ENCODE measurements around the gene NOL3. TPM values are rescaled to one million over a fixed set of nuclear protein-coding genes. Genes with fewer than 3 reads are reported as not detected.

Gene NOL3
- total and polyA plus RNA-seq, 7 experiments from 2014 or later = 0.89 to 66.0 (median 1.8) TPM; not detected in 2

DNA sequence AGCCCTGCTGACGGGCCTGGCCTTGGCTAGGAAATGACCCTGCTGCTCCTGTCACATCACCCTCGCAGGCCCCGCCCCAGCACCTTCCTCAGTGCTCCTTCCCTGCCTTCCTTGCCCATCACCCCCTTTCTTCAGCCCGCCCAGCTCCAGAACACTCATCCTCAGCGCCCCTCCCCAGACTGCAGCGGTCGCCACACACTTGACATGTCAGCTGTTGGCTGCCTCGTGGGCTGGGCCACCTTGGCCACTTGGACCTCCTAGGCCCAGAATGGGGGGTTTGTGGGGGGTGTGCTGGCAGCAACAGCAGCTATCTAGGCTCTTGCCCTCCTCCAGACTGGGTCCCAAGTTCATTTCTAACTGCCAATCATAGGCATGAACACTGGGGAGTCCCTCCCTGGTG lies 39.2 kb downstream of the NOL3 start:
- no peak overlapping the region for H3K27ac ChIP-seq (ENCODE audit: low read depth, low read length)
- DNase-seq = no peak
- intact Hi-C loops (cut with micrococcal nuclease) = no loop called here
- no peaks in the 10 kb centered on the region for H3K4me1 ChIP-seq (ENCODE audit: control insufficient read depth in 2 of 2, insufficient read depth in 2 of 2, low read length in 2 of 2)
- ChIA-PET POLR2A (interaction anchor here (0.6 to 2.0 kb wide), 4 partner anchors 12 to 183 kb away, joined by 3 to 5 read pairs (median 4); no protein-coding TSS in a partner anchor), CTCF (no interaction called here)
- no peak for ATAC-seq
- H3K36me3 ChIP-seq (ENCODE audit: control insufficient read depth in 2 of 3, insufficient read depth in 3 of 3, low read length in 3 of 3) = peaks cover 0 to 3% (median 0%) of the 10 kb centered on the region in 3 experiments
- H3K27me3 ChIP-seq (ENCODE audit: control insufficient read depth in 2 of 2, insufficient read depth in 2 of 2, low read length in 2 of 2) = no peaks in the 10 kb centered on the region
- peak overlapping the region in 1 of 9 donors; percentile 48 for H3K27ac Mint-ChIP-seq
- no peaks in the 10 kb centered on the region for H3K9me3 ChIP-seq (ENCODE audit: control insufficient read depth in 2 of 3, low read length in 3 of 3)
- H3K4me3 Mint-ChIP-seq = no peak overlapping the region
- H3K36me3 Mint-ChIP-seq = peaks cover 0 to 4% (median 0%) of the 10 kb centered on the region in 5 donors
- no peaks in the 10 kb centered on the region for H3K27me3 Mint-ChIP-seq
- peaks cover 0 to 5% (median 0%) of the 10 kb centered on the region in 7 donors for H3K4me1 Mint-ChIP-seq
- peaks cover 0 to 1% (median 0%) of the 10 kb centered on the region in 11 donors for H3K9me3 Mint-ChIP-seq
- H3K4me3 ChIP-seq (ENCODE audit: low read length) = no peak overlapping the region

DNA sequence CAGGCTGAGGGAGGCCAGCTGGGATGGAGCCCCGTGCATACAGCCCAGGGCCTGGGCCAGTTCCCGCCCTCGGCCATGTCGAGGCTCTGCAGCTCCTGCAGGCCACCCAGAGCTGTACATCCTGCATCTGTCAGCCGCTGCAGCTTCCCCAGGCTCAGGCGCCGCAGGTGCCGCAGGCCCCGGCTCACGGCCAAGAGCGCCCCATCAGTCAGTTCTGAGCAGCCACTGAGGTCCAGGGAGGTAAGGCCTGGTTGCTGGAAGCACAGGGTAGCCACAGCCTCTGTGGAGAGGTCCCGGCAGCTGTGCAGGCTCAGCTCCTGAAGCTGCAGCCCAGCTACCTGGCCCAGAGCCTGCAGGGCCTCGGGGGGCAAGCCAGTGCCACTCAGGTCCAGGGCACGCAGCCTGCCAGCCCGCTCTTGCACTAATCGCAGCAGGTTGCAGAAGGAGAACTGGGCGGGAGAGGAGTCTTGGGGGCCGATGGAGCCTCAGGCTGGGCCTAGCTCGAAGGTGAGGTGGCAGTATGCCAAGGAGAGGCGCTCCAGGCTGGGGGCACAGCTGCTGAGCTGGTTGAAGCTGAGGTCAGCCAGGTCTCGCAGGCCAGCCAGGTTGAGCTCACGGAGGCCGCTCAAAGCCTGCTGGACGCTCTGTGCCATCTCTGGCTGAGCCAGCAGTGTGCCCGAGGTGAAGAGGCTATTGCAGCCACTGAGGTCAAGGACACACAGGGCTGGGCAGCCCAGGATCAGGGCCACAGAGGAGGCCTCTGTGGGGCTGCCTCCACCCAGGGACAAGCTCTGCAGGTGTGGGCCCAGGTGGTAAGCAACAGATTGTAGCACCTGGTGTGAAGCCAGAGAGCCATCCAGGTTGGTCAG lies 40.0 kb downstream of the NOL3 start:
- Histone ChIP-seq H3K27me3 (ENCODE audit: control insufficient read depth in 2 of 2, insufficient read depth in 2 of 2, low read length in 2 of 2) (no peaks in the 10 kb centered on the region), H3K27ac (ENCODE audit: low read depth, low read length) (no peak overlapping the region), H3K4me1 (ENCODE audit: control insufficient read depth in 2 of 2, insufficient read depth in 2 of 2, low read length in 2 of 2) (no peaks in the 10 kb centered on the region), H3K4me3 (ENCODE audit: low read length) (no peak overlapping the region), H3K36me3 (ENCODE audit: control insufficient read depth in 2 of 3, insufficient read depth in 3 of 3, low read length in 3 of 3) (peaks cover 0 to 3% (median 0%) of the 10 kb centered on the region in 3 experiments), H3K9me3 (ENCODE audit: control insufficient read depth in 2 of 3, low read length in 3 of 3) (no peaks in the 10 kb centered on the region)
- H3K4me1 Mint-ChIP-seq = peaks cover 0 to 5% (median 0%) of the 10 kb centered on the region in 7 donors
- H3K27me3 Mint-ChIP-seq = no peaks in the 10 kb centered on the region
- CTCF ChIA-PET = no interaction called here
- ATAC-seq (no peak), DNase-seq (no peak)
- POLR2A ChIA-PET = interaction anchor here (2.0 kb wide), 1 partner anchor 12 kb away, joined by 5 read pairs; no protein-coding TSS in a partner anchor
- peaks cover 0 to 4% (median 0%) of the 10 kb centered on the region in 5 donors for H3K36me3 Mint-ChIP-seq
- H3K9me3 Mint-ChIP-seq = peaks cover 0 to 1% (median 0%) of the 10 kb centered on the region in 11 donors
- intact Hi-C loops (cut with micrococcal nuclease) = no loop called here
- H3K4me3 Mint-ChIP-seq = no peak overlapping the region
- peak overlapping the region in 1 of 9 donors; percentile 64 for H3K27ac Mint-ChIP-seq

DNA sequence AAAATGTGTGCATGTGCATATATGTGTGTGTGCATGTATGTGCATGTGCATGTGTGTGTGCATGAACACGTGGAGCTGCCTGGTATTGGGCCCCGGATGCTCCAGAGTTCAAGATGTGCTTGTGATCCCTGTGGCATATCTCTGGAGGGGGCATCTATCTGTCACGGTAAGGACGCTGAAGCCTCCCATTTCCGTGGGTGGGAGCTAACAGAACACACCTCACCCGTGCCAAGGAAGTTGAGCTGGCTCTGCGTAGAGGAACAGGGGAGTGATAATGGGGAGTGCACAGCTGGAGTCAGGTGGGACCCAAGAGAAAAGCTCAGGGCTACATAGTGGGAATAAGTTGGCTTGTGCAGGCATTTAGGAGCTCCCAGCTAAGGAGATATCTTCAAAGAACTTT lies 41.3 kb downstream of the NOL3 start:
- no peak overlapping the region for H3K27ac ChIP-seq (ENCODE audit: low read depth, low read length)
- ChIA-PET POLR2A (no interaction called here), CTCF (no interaction called here)
- DNase-seq = no peak
- H3K4me3 ChIP-seq (ENCODE audit: low read length) = no peak overlapping the region
- intact Hi-C loops (cut with micrococcal nuclease) = no loop called here
- no peaks in the 10 kb centered on the region for H3K27me3 ChIP-seq (ENCODE audit: control insufficient read depth in 2 of 2, insufficient read depth in 2 of 2, low read length in 2 of 2)
- Mint-ChIP-seq H3K4me3 (no peak overlapping the region), H3K36me3 (peaks cover 0 to 5% (median 0%) of the 10 kb centered on the region in 5 donors), H3K27me3 (no peaks in the 10 kb centered on the region), H3K27ac (no peak overlapping the region), H3K9me3 (peaks cover 0 to 1% (median 0%) of the 10 kb centered on the region in 11 donors), H3K4me1 (peaks cover 0 to 9% (median 3%) of the 10 kb centered on the region in 7 donors)
- no peaks in the 10 kb centered on the region for H3K9me3 ChIP-seq (ENCODE audit: control insufficient read depth in 2 of 3, low read length in 3 of 3)
- H3K4me1 ChIP-seq (ENCODE audit: control insufficient read depth in 2 of 2, insufficient read depth in 2 of 2, low read length in 2 of 2) = no peaks in the 10 kb centered on the region
- no peak for ATAC-seq
- H3K36me3 ChIP-seq (ENCODE audit: control insufficient read depth in 2 of 3, insufficient read depth in 3 of 3, low read length in 3 of 3) = peaks cover 0 to 3% (median 0%) of the 10 kb centered on the region in 3 experiments

DNA sequence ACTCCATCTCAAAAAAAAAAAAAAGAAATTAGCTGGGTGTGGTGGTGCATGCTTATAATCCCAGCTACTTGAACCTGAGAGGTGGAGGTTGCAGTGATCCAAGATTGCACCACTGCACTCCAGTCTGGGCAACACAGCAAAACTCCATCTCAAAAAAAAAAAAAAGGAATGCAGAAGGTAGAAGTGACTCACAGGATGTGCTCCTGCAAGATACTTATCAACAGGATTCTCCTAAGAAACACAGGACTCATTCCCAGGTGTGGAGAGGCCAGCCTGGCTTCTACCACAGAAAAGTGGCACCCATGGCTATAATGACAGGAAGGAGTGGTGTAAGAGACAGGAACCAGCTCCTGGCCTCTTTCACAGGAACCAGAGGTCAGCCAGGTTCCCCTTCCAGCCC lies 42.4 kb downstream of the NOL3 start:
- no peak for DNase-seq
- CTCF ChIA-PET = no interaction called here
- Histone ChIP-seq H3K36me3 (ENCODE audit: control insufficient read depth in 2 of 3, insufficient read depth in 3 of 3, low read length in 3 of 3) (peaks cover 0 to 3% (median 0%) of the 10 kb centered on the region in 3 experiments), H3K27ac (ENCODE audit: low read depth, low read length) (no peak overlapping the region), H3K4me3 (ENCODE audit: low read length) (no peak overlapping the region), H3K4me1 (ENCODE audit: control insufficient read depth in 2 of 2, insufficient read depth in 2 of 2, low read length in 2 of 2) (no peaks in the 10 kb centered on the region), H3K27me3 (ENCODE audit: control insufficient read depth in 2 of 2, insufficient read depth in 2 of 2, low read length in 2 of 2) (no peaks in the 10 kb centered on the region), H3K9me3 (ENCODE audit: control insufficient read depth in 2 of 3, low read length in 3 of 3) (no peaks in the 10 kb centered on the region)
- Mint-ChIP-seq H3K4me3 (no peak overlapping the region), H3K9me3 (peaks cover 0 to 1% (median 0%) of the 10 kb centered on the region in 11 donors), H3K4me1 (peaks cover 0 to 16% (median 3%) of the 10 kb centered on the region in 7 donors), H3K27ac (no peak overlapping the region), H3K27me3 (no peaks in the 10 kb centered on the region), H3K36me3 (peaks cover 0 to 11% (median 6%) of the 10 kb centered on the region in 5 donors)
- intact Hi-C loops (cut with micrococcal nuclease) = no loop called here
- no peak for ATAC-seq
- POLR2A ChIA-PET = interaction anchor here (0.9 kb wide), 2 partner anchors 32 to 280 kb away, joined by 3 read pairs; no protein-coding TSS in a partner anchor

DNA sequence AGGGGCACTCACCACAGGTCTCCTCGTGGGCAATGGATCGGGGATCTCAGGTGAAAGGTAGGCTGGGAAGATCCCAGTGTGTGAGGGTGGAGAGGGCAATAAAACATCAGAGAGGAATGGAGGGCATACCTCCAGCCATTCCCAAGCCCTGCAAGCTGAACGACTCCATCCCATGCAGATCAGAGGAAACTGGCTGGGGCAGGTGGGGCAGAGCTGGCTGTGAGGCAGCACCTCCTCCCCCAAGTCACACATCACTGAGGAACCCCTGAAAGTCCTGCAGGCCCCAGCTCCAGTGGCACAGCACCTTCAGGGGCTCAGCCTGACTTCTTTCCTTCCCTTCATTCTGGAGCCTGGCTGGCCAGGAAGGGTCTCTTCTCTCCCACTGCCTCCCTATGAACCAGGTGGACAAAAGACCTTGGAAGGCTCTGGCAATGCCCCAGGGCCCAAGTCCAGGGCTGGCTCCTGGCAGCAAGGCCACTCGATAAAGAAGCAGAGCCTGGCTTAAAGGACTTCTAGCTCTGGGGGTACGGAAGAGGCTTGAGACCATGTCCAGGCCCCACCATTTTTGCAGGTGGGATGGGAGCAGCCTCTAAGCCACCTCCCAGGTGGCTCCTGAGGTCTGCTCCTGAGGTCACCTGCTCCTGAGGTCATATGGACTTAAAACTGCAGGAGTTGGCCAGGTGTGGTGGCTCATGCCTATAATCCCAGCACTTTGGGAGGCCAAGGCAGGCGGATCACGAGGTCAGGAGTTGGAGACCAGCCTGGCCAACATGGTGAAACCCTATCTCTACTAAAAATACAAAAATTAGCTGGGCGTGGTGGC lies 43.1 kb downstream of the NOL3 start:
- ChIA-PET CTCF (no interaction called here), POLR2A (interaction anchor here (0.7 to 0.9 kb wide), 3 partner anchors 8 to 280 kb away, joined by 3 read pairs; no protein-coding TSS in a partner anchor)

DNA sequence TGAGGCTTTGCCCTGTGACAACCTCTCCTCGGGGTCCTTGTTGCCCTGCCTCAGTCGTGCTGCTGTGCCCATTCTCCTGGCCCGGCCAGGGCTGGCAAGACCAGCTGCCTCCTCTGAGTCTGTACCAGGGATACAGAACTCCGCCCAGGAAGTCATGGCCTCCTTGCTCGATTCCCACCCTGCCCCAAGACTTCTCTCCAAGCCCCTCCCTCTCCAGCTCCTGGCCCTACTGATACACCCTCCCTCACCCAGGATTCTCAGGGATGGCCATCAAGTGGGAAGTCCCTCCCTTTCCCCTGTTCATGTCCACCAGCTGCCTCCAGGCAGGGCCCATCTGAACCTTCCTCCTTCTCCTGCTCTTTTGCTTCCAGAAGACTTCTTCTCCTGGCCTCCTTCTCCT lies 45.4 kb downstream of the NOL3 start:
- ChIA-PET POLR2A (no interaction called here), CTCF (no interaction called here)
- no peak overlapping the region for H3K27ac ChIP-seq (ENCODE audit: low read depth, low read length)
- H3K4me1 ChIP-seq (ENCODE audit: control insufficient read depth in 2 of 2, insufficient read depth in 2 of 2, low read length in 2 of 2) = no peaks in the 10 kb centered on the region
- no peaks in the 10 kb centered on the region for H3K36me3 ChIP-seq (ENCODE audit: control insufficient read depth in 2 of 3, insufficient read depth in 3 of 3, low read length in 3 of 3)
- DNase-seq (no peak), ATAC-seq (no peak)
- no peak overlapping the region for H3K4me3 ChIP-seq (ENCODE audit: low read length)
- no peaks in the 10 kb centered on the region for H3K9me3 Mint-ChIP-seq
- peak overlapping the region in 1 of 10 donors; percentile 34 for H3K4me3 Mint-ChIP-seq
- no peaks in the 10 kb centered on the region for H3K27me3 Mint-ChIP-seq
- H3K9me3 ChIP-seq (ENCODE audit: control insufficient read depth in 2 of 3, low read length in 3 of 3) = no peaks in the 10 kb centered on the region
- intact Hi-C loops (cut with micrococcal nuclease) = no loop called here
- H3K4me1 Mint-ChIP-seq = peaks cover 0 to 18% (median 9%) of the 10 kb centered on the region in 7 donors
- H3K27ac Mint-ChIP-seq = peak overlapping the region in 3 of 9 donors; percentile 4 to 86 (median 36)
- peaks cover 0 to 15% (median 11%) of the 10 kb centered on the region in 5 donors for H3K36me3 Mint-ChIP-seq
- H3K27me3 ChIP-seq (ENCODE audit: control insufficient read depth in 2 of 2, insufficient read depth in 2 of 2, low read length in 2 of 2) = no peaks in the 10 kb centered on the region

More for the DNA sequence above, 43.1 kb downstream of the NOL3 start:
- ATAC-seq = no peak
- peaks cover 0 to 1% (median 0%) of the 10 kb centered on the region in 11 donors for H3K9me3 Mint-ChIP-seq
- no peaks in the 10 kb centered on the region for H3K4me1 ChIP-seq (ENCODE audit: control insufficient read depth in 2 of 2, insufficient read depth in 2 of 2, low read length in 2 of 2)
- H3K27me3 ChIP-seq (ENCODE audit: control insufficient read depth in 2 of 2, insufficient read depth in 2 of 2, low read length in 2 of 2) = no peaks in the 10 kb centered on the region
- H3K4me1 Mint-ChIP-seq = peaks cover 0 to 18% (median 3%) of the 10 kb centered on the region in 7 donors
- no peak overlapping the region for H3K27ac ChIP-seq (ENCODE audit: low read depth, low read length)
- intact Hi-C loops (cut with micrococcal nuclease) = no loop called here
- no peaks in the 10 kb centered on the region for H3K9me3 ChIP-seq (ENCODE audit: control insufficient read depth in 2 of 3, low read length in 3 of 3)
- H3K4me3 Mint-ChIP-seq = no peak overlapping the region
- no peak for DNase-seq
- no peak overlapping the region for H3K4me3 ChIP-seq (ENCODE audit: low read length)
- H3K27ac Mint-ChIP-seq = no peak overlapping the region
- H3K36me3 ChIP-seq (ENCODE audit: control insufficient read depth in 2 of 3, insufficient read depth in 3 of 3, low read length in 3 of 3) = peaks cover 0 to 3% (median 0%) of the 10 kb centered on the region in 3 experiments
- no peaks in the 10 kb centered on the region for H3K27me3 Mint-ChIP-seq
- peaks cover 0 to 11% (median 6%) of the 10 kb centered on the region in 5 donors for H3K36me3 Mint-ChIP-seq
